Osteocyte (in vitro differentiated cells): ENCODE results near the gene UBAC2. TPM values are rescaled to one million over a fixed set of nuclear protein-coding genes. Genes with fewer than 3 reads are reported as not detected.
"Not testable (repeated sequence)": the region's sequence is repeated elsewhere in the genome, so short reads cannot be mapped to it uniquely, and the experiment has no call there.

ENCODE experiments used
- DNase-seq: peaks from one replicate; pipeline ENCODE4 v3.0.0; 2021; ENCODE audit warnings: mixed read lengths; ENCODE audit not compliant: unreplicated experiment; ENCODE audit errors: extremely low spot score
- H3K27ac Mint-ChIP-seq: one replicate; pipeline ENCODE4 v1.8.0; 2021; ENCODE audit warnings: mild to moderate bottlenecking, mixed read lengths; ENCODE audit not compliant: unreplicated experiment
- H3K27me3 Mint-ChIP-seq: one replicate; pipeline ENCODE4 v1.8.0; 2021; ENCODE audit warnings: mixed read lengths; ENCODE audit not compliant: unreplicated experiment
- H3K36me3 Mint-ChIP-seq: one replicate; pipeline ENCODE4 v1.8.0; 2021; ENCODE audit warnings: mixed read lengths; ENCODE audit not compliant: unreplicated experiment
- H3K4me1 Mint-ChIP-seq: one replicate; pipeline ENCODE4 v1.8.0; 2021; ENCODE audit warnings: mixed read lengths; ENCODE audit not compliant: unreplicated experiment
- H3K4me3 Mint-ChIP-seq: one replicate; pipeline ENCODE4 v1.8.0; 2021; ENCODE audit warnings: mild to moderate bottlenecking, moderate library complexity, mixed read lengths; ENCODE audit not compliant: unreplicated experiment
- H3K9me3 Mint-ChIP-seq: one replicate; pipeline ENCODE4 v1.8.0; 2021; ENCODE audit warnings: mixed read lengths; ENCODE audit not compliant: unreplicated experiment
- total RNA-seq: library from RNA; stranded (reverse); gene quantifications from 2 replicates; pipeline ENCODE4 v1.2.1, GENCODE V29; 2021
- TF ChIP-seq, protein P1 (sequence below): fragments of 200-600 bp; sonication (generic); IDR thresholded peaks from 2 replicates; pipeline ENCODE4 v1.5.0; 2021; ENCODE audit warnings: antibody characterized with exemption, mild to moderate bottlenecking, moderate library complexity

Gene UBAC2
- total RNA-seq, 1 donor from 2014 or later, result 64.0 TPM

DNA sequence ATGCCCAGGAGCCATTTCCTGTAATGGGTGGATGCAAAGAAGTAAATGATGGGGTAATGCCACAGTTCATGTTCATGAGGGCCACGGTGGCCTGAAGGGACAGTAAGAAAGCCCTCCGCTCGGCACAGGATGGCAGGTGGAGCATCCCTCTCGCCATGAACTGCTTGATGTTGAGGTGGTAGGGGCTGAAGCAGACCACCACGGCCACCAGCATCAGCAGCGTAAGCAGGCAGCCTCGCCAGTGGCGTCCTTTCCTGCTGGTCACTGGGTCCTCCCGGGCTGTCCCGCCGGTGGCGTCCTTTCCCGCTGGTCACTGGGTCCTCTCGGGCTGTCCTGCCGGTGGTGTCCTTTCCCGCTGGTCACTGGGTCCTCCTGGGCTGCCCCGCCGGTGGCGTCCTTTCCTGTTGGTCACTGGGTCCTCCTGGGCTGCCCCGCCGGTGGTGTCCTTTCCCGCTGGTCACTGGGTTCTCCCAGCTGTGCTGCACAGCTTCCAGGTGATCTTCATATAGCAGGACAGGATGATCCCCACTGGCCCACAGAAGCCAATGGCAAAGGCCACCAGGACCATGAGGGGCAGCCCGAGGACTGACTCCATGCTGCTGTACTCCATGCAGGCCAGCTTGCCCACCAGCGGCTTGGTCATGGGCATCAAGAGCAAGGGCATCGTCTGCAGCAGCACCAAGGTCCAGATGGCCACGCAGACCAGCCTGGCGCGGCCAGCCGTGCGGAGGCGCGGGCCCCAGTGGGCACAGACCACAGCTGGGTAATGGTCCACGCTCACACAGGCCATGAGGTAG, 207.4 kb downstream of the UBAC2 start:
- Mint-ChIP-seq H3K27ac (no peak overlapping the region), H3K36me3 (peaks cover 2% of the 10 kb centered on the region), H3K9me3 (peaks cover 6% of the 10 kb centered on the region), H3K27me3 (peaks cover 35% of the 10 kb centered on the region), H3K4me3 (no peak overlapping the region), H3K4me1 (no peaks in the 10 kb centered on the region)
- TF ChIP-seq, protein P1, sequence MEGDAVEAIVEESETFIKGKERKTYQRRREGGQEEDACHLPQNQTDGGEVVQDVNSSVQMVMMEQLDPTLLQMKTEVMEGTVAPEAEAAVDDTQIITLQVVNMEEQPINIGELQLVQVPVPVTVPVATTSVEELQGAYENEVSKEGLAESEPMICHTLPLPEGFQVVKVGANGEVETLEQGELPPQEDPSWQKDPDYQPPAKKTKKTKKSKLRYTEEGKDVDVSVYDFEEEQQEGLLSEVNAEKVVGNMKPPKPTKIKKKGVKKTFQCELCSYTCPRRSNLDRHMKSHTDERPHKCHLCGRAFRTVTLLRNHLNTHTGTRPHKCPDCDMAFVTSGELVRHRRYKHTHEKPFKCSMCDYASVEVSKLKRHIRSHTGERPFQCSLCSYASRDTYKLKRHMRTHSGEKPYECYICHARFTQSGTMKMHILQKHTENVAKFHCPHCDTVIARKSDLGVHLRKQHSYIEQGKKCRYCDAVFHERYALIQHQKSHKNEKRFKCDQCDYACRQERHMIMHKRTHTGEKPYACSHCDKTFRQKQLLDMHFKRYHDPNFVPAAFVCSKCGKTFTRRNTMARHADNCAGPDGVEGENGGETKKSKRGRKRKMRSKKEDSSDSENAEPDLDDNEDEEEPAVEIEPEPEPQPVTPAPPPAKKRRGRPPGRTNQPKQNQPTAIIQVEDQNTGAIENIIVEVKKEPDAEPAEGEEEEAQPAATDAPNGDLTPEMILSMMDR, result no peak
- no peak for DNase-seq

DNA sequence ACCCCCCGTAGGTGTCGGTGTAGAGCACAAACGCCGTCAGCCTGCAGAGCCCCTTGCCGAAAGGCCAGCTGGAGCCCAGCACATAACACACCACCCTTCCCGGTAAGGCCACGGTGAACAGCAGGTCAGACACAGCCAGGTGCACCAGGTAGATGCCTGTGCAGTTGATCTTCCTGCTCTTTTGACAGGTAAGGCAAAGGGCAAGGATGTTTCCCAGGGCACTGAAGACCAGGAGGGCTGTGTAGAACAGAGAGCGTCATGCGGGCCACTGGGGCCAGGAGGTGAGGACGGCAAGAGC, 208.0 kb downstream of the UBAC2 start:
- no peak overlapping the region for H3K27ac Mint-ChIP-seq
- peaks cover 34% of the 10 kb centered on the region for H3K27me3 Mint-ChIP-seq
- no peak overlapping the region for H3K4me3 Mint-ChIP-seq
- peaks cover 2% of the 10 kb centered on the region for H3K36me3 Mint-ChIP-seq
- peaks cover 6% of the 10 kb centered on the region for H3K9me3 Mint-ChIP-seq
- H3K4me1 Mint-ChIP-seq, result no peaks in the 10 kb centered on the region
- DNase-seq, result no peak
- TF ChIP-seq, protein P1, result no peak

DNA sequence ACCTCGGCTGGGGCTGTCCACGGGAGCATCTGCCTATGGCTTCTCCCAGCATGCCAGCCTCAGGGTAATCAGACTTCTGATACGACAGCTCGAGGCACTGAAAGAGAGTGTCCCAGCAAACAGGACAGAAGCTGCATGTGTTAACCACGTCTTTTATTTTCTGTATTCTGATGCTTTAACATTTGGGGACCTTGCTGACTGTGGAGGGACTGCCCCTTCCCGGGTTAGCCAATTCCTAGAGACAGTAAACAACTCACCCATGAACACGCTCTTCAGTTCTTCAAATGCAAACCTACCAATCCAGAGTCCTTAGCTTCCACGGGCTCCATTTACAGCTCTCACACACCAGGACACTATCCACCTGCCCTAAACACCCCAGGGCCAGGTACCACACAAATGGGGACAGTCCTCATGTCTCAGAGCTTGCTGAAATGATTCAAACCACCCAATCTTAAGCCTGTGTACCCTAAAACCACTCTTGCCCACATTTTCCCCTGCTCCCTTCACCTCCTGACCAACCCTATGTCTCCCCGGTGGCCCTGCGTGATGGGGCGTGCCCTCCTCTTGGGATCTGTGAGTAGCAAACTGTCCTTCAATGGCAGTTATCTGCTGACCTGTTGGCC, 208.9 kb downstream of the UBAC2 start:
- not testable (repeated sequence) for H3K4me3 Mint-ChIP-seq, H3K36me3 Mint-ChIP-seq, H3K4me1 Mint-ChIP-seq, DNase-seq, H3K9me3 Mint-ChIP-seq, H3K27ac Mint-ChIP-seq
- peaks cover 27% of the 10 kb centered on the region for H3K27me3 Mint-ChIP-seq

DNA sequence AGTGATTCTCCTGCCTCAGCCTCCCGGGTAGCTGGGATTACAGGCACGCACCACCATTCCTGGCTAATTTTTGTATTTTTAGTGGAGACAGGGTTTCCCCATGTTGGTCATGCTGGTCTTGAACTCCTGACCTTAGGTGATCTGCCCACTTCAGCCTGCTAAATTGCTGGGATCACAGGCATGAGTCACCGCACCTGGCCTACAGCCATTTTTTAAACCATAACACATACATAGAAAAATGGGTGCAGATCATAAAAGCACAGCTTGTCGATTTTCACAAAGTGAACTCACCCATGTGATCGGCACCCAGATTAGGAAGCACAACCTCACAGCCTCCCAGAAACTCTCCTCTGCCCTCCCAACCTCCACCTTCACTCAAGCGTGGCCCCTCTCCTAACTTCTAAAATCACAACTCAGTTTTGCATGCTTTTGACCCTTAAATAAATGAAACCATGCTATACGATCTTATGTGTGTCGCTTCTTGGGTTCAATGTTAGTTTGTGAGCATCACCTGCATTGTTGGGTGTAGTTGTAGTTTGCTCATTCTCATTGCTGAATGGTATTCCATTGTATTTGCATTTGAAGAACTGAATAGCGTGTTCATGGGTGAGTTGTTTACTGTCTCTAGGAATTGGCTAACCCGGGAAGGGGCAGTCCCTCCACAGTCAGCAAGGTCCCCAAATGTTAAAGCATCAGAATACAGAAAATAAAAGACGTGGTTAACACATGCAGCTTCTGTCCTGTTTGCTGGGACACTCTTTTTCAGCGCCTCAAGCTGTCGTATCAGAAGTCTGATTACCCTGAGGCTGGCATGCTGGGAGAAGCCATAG, 210.2 kb downstream of the UBAC2 start:
- H3K4me1 Mint-ChIP-seq, H3K9me3 Mint-ChIP-seq, H3K27ac Mint-ChIP-seq, DNase-seq, H3K36me3 Mint-ChIP-seq, H3K4me3 Mint-ChIP-seq: not testable (repeated sequence)
- peaks cover 27% of the 10 kb centered on the region for H3K27me3 Mint-ChIP-seq

DNA sequence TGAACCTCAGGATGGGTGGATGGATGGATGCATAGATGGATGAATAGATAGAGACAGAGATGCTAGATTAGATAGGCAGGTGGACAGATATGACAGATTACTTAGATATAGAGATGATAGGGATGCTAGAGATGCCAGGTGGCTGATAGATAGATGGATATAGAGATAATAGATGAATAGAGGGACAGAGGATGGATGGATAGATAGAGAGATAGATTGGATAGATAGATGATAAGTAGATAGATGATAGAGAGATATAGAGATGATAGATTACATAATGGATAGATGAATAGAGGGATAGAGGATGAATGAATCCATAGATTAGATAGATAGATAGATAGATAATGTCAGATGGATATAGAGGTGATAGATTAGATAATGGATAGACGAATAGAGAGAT, 212.2 kb downstream of the UBAC2 start:
- TF ChIP-seq, protein P1, result no peak
- no peaks in the 10 kb centered on the region for H3K4me1 Mint-ChIP-seq
- H3K36me3 Mint-ChIP-seq, result peaks cover 2% of the 10 kb centered on the region
- peaks cover 32% of the 10 kb centered on the region for H3K27me3 Mint-ChIP-seq
- H3K9me3 Mint-ChIP-seq, result peaks cover 6% of the 10 kb centered on the region
- H3K4me3 Mint-ChIP-seq, result no peak overlapping the region
- H3K27ac Mint-ChIP-seq, result no peak overlapping the region
- no peak for DNase-seq
